GM19468 (cell line): Measurements from ENCODE around the gene GDPD4.

Experiments
- ATAC-seq: cut with Tn5 transposase; IDR thresholded peaks from one replicate; pipeline ENCODE4 v1.9.1; 2021; ENCODE audit warnings: mild to moderate bottlenecking, moderate library complexity, moderate number of reproducible peaks; ENCODE audit not compliant: unreplicated experiment; ENCODE audit errors: extremely low read depth

GDPD4 gene

DNA sequence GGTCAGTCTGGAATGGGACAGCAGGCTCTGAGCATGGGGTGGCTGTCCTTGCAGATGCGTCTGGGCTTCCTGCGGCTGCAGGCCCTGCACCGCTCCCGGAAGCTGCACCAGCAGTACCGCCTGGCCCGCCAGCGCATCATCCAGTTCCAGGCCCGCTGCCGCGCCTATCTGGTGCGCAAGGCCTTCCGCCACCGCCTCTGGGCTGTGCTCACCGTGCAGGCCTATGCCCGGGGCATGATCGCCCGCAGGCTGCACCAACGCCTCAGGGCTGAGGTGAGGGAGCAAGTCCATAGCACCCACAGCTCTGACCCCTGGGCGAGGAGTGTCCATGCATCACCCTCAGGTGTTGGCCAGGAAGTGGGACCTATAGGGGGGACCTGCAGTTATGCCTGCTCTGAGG, 121.8 kb downstream of the GDPD4 start:
- no peak for ATAC-seq

DNA sequence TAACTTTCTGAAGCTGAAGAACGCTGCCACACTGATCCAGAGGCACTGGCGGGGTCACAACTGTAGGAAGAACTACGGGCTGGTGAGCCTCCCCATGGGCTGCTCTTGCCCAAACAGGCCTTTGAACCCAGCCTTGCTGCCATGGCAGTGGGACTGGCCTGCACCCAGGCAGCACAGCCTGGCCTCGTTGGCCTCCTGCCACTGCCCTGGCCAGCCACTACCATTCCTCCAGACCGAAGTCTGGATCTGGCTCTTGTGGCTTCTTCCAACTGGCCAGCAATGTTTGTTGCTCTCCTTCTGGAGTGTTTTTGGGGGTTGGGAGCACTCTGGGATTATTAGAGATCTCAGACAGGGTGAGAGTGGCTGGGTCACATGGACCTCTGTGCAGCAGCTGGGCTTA, 122.4 kb downstream of the GDPD4 start:
- ATAC-seq: no peak

DNA sequence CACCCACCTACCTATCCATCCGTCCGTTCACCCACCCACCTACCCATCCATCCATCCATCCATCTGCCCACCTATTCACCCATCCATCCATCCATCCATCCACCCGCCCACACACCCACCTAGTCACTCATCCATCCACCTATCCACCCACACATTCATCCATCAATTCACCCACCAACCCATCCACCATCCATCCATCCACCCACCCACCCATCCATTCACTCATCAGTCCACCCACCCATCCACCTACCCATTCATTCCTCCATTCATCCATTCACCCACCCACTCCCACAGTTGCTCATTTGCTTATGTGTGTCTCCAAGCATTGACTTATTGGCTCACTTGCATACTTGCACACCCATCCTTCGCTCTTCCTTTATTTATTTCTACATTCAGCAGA, 123.3 kb downstream of the GDPD4 start:
- ATAC-seq: no peak

DNA sequence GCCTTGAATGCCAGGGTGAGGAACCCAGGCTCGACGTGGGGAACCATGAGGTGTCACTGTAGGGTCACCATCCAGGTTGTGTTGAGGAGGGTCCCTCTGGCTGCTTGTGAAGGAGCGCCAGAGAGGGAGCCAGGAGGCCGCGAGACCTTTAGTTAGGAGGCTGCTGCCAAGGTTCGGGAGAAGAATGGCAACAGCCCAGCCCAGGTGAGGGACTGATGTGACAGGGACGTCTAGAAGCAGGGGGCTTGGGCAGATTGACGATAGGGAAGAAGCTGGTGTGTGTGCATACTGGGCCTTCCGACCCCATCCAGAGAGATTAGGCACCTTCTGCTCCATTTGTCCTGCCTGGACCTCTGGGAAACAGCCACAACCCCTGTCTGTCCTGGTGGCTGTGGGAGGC, 124.5 kb downstream of the GDPD4 start:
- no peak for ATAC-seq

DNA sequence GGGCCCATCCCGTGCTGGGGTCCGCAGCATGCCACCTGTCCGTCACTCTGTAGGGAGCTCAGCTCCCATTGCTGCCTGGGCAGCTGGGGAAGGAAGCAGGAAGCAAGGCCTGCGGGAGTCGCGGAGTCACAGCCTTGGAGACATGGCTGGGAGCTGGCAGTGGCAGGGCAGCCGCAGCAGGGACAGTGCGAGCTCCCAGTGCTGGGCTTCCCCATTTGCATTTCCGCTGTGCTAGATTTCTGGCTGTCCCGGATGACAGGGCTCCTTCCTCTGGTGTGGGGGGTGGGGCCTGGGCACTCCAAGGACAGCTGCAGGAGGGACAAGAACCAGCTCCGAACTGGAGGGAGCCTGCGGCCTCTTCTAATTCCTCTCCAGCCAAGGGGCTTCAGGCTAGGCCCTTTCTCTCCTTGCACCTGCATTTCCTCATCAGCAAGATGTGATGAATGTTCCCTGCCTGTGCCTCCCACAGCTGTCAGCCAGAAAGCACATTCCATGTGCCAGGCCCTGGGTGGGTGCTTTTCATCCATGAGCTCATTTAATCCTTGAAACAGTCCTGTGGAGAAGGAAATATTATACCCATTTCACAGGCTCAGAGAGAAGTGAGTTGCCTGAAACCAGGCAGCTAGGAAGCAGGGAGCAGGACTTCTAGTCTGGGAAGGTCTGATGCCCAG, 125.5 kb downstream of the GDPD4 start:
- no peak for ATAC-seq

DNA sequence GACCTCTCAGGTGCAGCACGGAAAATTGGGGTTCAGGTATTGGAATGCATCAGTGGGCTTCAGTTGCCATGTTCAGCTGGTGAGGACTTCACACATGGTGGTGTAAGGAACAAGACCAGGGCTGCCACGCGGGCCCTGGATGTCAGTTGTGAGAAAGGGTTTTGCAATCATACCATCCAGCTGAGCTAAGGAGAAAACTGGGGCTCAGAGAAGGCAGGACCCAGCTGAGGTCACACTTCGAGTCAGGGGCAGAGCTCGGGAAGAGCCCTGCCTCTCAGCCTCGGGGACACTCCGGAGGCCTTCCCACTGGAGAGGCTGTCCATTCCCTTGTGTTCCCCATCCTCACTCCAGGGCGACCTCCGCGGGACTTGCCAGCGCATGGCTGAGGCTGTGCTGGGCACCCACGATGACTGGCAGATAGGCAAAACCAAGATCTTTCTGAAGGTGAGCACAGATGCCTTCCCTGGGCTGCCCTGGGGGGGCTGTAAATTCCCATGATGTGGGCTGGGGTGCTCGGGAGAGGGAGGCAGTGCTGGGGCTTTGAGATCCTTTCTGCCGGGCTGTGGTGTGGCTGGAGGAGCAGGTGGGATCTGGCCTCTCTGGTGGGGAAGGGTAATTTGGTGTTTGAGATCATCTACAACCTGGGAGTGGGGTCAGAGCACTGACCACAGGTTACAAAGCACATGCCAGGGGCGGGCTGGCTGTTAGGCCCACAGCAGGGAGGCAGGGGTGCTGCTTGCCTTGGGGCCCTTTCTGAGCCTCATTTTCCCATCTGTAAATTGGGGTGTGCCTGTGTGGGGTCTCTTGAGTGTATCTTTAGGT, 126.3 kb downstream of the GDPD4 start:
- ATAC-seq: no peak

DNA sequence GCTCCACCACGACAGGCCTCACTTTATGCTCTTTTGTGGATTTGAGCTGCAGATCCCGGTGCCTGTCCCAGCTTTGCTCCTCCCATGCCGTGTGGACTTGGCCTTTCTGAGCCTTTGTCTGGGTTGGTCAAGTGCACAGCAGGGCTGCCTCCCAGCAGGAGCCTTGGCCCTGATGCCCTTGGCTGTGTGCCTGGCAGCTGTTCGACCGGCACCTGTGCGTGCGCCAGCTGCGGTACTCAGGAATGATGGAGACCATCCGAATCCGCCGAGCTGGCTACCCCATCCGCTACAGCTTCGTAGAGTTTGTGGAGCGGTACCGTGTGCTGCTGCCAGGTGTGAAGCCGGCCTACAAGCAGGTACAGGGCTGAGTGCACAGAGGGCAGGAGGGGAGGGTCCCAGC, 126.9 kb downstream of the GDPD4 start:
- no peak for ATAC-seq

DNA sequence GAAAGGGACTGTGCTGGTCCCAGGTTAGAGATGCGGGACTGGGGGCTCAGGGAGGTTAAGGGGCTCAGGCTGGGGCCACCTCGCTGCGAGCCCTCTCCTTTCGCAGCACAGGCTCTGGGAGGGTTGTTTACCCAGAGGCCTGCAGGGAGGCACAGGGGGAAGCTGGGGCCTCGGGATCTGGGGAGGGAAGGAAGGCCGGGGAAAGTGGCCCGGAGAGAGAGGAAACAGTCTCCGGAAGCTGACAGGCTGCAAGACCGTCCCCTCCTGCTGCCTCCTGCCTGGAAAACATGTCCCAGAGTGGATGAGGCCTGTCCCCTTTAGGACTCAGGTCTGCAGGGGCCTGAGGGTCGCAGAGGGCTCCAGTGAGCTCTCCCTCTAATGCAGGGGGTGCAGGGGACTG, 128.0 kb downstream of the GDPD4 start:
- no peak for ATAC-seq

DNA sequence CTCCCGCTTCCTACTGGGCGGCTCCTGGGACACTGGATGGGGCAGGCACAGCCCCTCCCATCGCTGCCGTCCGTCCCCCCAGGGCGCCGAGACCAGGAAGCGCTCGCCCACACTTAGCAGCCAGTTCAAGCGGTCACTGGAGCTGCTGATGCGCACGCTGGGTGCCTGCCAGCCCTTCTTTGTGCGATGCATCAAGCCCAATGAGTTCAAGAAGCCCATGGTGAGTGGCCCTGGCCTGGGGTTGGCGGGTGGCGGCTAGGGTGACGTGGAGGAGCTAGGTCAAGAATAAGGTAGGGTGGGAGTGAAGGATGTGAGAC, 128.9 kb downstream of the GDPD4 start:
- no peak for ATAC-seq

DNA sequence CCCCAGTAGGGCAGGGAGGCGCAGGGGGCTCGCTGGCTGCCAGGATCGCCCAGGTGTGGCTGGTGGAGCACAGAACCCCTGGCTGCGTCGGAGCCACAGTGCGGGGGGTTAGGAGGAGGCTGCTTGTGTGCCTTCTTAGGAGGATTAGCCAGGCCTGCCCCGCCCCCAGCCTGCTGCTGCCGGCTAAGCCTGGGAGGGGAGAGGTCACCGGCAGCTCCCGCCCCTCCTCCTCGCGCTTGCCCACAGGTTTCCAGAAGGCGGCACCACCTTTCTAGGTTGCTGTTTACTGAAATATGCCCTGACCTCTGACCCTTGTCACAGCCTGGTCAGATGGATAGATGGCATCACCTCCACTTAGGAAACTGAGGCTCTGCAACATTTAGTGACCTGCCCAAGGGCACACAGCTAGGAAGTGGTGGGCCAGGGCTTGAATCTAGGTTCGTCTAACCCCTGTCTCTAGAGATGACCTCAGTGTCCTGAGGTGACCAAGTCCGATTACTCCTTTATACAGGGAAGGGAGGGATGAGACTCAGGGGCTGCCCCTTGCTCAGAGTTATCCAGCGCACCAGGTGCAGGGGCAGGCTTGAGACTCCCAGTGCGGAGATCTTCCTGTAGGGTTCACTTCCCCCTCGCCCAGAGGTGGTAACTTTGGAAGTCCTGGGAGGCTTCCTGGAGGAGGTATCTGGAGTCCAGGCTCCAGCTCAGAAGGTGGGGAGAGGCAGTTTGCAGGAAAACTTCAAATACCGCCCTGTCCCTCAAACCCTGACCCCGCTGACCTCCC, 129.4 kb downstream of the GDPD4 start:
- no peak for ATAC-seq

DNA sequence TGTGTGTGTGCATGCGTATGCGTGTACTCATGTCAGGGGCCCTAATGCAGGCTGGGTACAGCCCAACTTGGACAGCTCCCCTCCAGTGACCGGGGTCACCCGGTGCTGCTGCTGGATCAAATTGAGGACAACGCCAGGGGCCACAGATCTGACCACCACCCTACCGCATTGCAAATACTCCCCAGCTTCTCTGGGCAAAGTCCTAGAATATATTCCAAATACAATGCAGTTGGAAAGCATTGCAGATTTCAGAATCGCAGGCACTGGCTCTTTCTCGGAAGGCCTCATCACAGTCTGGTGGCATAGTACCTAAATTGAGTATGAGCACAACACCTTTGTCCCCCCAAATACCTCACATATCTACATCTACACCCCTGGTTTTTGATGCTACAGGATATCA, 130.2 kb downstream of the GDPD4 start:
- no peak for ATAC-seq

DNA sequence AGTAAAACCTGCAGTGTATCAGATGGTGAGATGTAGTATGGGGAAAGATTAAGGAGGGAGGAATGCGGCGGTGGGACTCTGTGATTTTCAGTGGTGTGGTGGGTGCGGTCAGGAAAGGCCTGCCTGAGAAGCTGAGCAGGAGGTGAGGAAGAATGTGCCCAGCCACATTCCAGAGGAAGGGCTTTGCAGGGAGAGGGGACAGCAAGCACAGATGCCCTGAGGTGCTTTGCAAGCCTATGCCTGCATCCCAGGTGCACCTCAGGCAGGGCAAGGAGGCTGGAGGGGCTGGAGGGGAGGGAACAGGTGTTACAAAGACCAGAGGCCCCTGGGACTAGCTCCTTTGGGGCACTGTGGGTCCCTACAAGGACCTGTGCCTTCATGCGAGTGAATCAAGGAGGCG, 131.4 kb downstream of the GDPD4 start:
- ATAC-seq: no peak

DNA sequence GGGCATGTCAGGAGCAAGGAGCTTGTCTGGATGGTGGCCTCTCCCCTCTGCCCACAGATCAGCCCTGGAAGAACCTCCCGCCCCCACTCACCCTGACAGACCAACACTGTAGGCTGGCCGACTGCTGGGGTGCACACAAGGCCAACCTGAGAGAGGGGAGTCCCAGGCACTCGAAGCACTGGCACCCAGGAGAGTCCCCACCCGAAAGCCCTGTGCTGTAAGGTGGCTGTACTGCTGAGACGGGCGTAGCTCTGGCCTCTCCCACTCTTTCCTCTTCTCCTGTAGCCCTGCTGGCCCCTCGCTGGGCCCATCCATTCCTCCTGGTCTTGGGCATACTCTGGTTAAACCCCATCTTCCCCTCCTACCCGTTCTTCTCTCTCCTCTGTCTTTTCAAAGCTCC, 133.7 kb downstream of the GDPD4 start:
- no peak for ATAC-seq

DNA sequence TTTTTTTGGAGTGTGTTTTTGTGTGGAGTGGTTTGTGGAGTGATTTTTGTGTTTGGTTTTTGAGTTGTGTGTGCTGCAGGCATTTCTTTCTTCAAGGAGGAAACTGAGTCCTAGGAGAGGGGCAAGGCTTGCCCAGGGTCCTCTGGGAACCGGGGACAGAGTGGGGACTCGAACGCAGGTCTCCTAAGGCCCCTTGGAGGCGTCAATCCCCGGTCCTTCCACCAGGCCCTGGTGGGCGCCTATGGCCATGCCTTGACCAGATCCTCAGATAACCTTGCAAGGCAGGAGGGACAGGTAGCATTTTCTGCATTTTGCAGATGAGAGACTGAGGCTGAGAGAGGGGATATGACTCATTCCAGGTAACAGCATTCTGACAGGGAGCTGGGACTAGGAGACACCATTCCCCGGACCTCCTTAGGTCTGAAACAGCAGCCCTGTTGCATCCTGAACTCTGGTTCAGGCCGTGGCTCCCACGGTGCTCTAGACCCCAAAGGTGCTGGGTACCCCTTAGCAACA, 134.3 kb downstream of the GDPD4 start:
- ATAC-seq: no peak
